ENCODE results near the gene RELL1.

The RELL1 gene

DNA sequence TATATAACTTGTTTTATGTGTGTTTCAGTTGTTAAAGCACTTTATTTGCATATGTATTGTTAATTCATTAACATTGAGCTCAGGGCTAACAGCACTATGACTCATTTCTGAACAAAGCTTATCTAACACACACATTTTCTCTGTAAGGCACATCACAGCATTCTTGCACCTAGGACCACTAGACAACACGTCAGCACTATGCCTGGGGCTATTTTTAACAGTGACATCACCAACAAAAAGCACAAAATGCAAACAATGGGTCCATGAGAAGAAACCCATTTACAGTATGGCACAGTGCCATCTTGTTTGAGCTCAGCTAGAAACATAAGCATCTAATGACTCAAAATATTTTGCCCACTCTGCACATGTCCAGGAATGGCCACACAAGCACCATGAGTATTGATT lies 124.4 kb downstream of the RELL1 start (continued):
- TF ChIP-seq, protein P1, sequence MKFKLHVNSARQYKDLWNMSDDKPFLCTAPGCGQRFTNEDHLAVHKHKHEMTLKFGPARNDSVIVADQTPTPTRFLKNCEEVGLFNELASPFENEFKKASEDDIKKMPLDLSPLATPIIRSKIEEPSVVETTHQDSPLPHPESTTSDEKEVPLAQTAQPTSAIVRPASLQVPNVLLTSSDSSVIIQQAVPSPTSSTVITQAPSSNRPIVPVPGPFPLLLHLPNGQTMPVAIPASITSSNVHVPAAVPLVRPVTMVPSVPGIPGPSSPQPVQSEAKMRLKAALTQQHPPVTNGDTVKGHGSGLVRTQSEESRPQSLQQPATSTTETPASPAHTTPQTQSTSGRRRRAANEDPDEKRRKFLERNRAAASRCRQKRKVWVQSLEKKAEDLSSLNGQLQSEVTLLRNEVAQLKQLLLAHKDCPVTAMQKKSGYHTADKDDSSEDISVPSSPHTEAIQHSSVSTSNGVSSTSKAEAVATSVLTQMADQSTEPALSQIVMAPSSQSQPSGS (tag by site-specific recombination; IDR thresholded peaks at IDR 0.05; ENCODE audit: low read depth) = peak; percentile 91
- TF ChIP-seq ZNF10 (tag by site-specific recombination; IDR thresholded peaks at IDR 0.05) = no peak
- peak; percentile 68; the same call in 1 of the 2 replicates for TF ChIP-seq ZNF184 (tag by site-specific recombination; IDR thresholded peaks at IDR 0.05)
- TF ChIP-seq, protein P2, sequence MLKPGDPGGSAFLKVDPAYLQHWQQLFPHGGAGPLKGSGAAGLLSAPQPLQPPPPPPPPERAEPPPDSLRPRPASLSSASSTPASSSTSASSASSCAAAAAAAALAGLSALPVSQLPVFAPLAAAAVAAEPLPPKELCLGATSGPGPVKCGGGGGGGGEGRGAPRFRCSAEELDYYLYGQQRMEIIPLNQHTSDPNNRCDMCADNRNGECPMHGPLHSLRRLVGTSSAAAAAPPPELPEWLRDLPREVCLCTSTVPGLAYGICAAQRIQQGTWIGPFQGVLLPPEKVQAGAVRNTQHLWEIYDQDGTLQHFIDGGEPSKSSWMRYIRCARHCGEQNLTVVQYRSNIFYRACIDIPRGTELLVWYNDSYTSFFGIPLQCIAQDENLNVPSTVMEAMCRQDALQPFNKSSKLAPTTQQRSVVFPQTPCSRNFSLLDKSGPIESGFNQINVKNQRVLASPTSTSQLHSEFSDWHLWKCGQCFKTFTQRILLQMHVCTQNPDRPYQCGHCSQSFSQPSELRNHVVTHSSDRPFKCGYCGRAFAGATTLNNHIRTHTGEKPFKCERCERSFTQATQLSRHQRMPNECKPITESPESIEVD (tag by site-specific recombination; IDR thresholded peaks at IDR 0.05) = peak; percentile 49; the same call in 1 of the 2 replicates
- peak; percentile 88 for TF ChIP-seq ZBTB21 (tag by site-specific recombination; IDR thresholded peaks at IDR 0.05)
- TF ChIP-seq SETDB1 (IDR thresholded peaks at IDR 0.05; ENCODE audit: insufficient read length, low read length) = no peak
- peak; percentile 56 for TF ChIP-seq ZNF335 (tag by site-specific recombination; conservative IDR thresholded peaks at IDR 0.05)
- no peak for TF ChIP-seq ZNF223 (tag by site-specific recombination; IDR thresholded peaks at IDR 0.05)
- no peak for TF ChIP-seq ZNF677 (tag by site-specific recombination; IDR thresholded peaks at IDR 0.05)

DNA sequence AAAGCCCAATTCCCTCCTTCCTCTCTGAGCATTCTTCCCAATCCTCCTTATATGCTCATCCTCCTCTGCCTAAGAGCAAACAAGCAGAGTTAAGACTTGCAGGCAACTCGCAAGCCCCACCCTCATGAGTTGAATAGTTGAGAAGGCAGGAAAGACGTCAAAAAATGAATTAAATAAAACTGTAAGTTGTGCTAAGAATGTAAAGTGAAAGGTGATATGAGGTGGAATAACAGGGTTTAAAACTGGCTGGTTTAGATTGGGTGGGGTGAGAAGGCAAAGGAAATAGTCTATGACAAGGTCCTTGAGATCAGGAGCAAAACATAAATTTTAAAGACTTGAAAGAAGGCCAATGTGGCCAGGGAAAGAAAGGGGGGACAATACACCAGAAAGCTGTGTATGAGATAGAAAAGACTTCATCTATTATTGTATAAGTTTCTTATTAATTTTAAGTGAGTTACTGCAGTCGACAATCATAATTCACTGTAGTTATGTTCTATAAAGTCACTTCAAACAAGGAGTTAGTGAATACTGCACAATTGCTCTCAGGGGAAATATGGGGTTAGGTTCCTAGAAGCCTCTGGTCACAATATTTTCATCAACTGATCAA lies 124.9 kb downstream of the RELL1 start:
- ChIA-PET POLR2A (no interaction called here), CTCF (no interaction called here)
- Histone ChIP-seq H3K36me3 (ENCODE audit: control insufficient read depth in 2 of 2, insufficient read depth in 1 of 2, low read length in 2 of 2) (no peaks in the 10 kb centered on the region), H3K4me3 (ENCODE audit: low read depth, low read length) (no peak overlapping the region), H3K9me3 (ENCODE audit: control insufficient read depth, insufficient read depth, low read depth, low read length) (no peaks in the 10 kb centered on the region), H3K4me1 (ENCODE audit: control insufficient read depth, insufficient read depth, low read length) (peaks cover 2% of the 10 kb centered on the region), H3K27ac (ENCODE audit: extremely low read depth, low read depth, low read length) (no peak overlapping the region)
- TF ChIP-seq FEZF1 (tag by site-specific recombination; IDR thresholded peaks at IDR 0.05) = no peak
- TF ChIP-seq REPIN1 (tag by site-specific recombination; IDR thresholded peaks at IDR 0.05; ENCODE audit: low read depth) = no peak
- no peak for TF ChIP-seq ZNF174 (tag by site-specific recombination; IDR thresholded peaks at IDR 0.05)
- TF ChIP-seq KLF16 (tag by site-specific recombination; IDR thresholded peaks at IDR 0.05) = no peak
- TF ChIP-seq ZNF423 (tag by site-specific recombination; IDR thresholded peaks at IDR 0.05) = no peak
- no peak for TF ChIP-seq ZSCAN23 (tag by site-specific recombination; IDR thresholded peaks at IDR 0.05)
- no peak for TF ChIP-seq ZNF24 (tag by site-specific recombination; IDR thresholded peaks at IDR 0.05)
- TF ChIP-seq, protein P3, sequence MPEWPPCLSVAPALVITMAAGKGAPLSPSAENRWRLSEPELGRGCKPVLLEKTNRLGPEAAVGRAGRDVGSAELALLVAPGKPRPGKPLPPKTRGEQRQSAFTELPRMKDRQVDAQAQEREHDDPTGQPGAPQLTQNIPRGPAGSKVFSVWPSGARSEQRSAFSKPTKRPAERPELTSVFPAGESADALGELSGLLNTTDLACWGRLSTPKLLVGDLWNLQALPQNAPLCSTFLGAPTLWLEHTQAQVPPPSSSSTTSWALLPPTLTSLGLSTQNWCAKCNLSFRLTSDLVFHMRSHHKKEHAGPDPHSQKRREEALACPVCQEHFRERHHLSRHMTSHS (tag by site-specific recombination; IDR thresholded peaks at IDR 0.05) = no peak
- TF ChIP-seq, protein P4, sequence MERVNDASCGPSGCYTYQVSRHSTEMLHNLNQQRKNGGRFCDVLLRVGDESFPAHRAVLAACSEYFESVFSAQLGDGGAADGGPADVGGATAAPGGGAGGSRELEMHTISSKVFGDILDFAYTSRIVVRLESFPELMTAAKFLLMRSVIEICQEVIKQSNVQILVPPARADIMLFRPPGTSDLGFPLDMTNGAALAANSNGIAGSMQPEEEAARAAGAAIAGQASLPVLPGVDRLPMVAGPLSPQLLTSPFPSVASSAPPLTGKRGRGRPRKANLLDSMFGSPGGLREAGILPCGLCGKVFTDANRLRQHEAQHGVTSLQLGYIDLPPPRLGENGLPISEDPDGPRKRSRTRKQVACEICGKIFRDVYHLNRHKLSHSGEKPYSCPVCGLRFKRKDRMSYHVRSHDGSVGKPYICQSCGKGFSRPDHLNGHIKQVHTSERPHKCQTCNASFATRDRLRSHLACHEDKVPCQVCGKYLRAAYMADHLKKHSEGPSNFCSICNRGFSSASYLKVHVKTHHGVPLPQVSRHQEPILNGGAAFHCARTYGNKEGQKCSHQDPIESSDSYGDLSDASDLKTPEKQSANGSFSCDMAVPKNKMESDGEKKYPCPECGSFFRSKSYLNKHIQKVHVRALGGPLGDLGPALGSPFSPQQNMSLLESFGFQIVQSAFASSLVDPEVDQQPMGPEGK (tag by site-specific recombination; IDR thresholded peaks at IDR 0.05) = no peak
- TF ChIP-seq KLF1 (tag by site-specific recombination; IDR thresholded peaks at IDR 0.05) = no peak
- TF ChIP-seq, protein P5, sequence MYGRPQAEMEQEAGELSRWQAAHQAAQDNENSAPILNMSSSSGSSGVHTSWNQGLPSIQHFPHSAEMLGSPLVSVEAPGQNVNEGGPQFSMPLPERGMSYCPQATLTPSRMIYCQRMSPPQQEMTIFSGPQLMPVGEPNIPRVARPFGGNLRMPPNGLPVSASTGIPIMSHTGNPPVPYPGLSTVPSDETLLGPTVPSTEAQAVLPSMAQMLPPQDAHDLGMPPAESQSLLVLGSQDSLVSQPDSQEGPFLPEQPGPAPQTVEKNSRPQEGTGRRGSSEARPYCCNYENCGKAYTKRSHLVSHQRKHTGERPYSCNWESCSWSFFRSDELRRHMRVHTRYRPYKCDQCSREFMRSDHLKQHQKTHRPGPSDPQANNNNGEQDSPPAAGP (tag by site-specific recombination; IDR thresholded peaks at IDR 0.05) = no peak
- TF ChIP-seq, protein P6, sequence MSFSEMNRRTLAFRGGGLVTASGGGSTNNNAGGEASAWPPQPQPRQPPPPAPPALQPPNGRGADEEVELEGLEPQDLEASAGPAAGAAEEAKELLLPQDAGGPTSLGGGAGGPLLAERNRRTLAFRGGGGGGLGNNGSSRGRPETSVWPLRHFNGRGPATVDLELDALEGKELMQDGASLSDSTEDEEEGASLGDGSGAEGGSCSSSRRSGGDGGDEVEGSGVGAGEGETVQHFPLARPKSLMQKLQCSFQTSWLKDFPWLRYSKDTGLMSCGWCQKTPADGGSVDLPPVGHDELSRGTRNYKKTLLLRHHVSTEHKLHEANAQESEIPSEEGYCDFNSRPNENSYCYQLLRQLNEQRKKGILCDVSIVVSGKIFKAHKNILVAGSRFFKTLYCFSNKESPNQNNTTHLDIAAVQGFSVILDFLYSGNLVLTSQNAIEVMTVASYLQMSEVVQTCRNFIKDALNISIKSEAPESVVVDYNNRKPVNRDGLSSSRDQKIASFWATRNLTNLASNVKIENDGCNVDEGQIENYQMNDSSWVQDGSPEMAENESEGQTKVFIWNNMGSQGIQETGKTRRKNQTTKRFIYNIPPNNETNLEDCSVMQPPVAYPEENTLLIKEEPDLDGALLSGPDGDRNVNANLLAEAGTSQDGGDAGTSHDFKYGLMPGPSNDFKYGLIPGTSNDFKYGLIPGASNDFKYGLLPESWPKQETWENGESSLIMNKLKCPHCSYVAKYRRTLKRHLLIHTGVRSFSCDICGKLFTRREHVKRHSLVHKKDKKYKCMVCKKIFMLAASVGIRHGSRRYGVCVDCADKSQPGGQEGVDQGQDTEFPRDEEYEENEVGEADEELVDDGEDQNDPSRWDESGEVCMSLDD (tag by site-specific recombination; IDR thresholded peaks at IDR 0.05) = no peak
- no peak for TF ChIP-seq PRDM1 (tag by site-specific recombination; IDR thresholded peaks at IDR 0.05)
- TF ChIP-seq KLF9 (tag by site-specific recombination; IDR thresholded peaks at IDR 0.05; ENCODE audit: low read depth) = no peak
- TF ChIP-seq ZEB2 (tag by site-specific recombination; IDR thresholded peaks at IDR 0.05) = no peak
- TF ChIP-seq ZNF571 (tag by site-specific recombination; IDR thresholded peaks at IDR 0.05) = no peak
- no peak for TF ChIP-seq ZNF585B (tag by site-specific recombination; IDR thresholded peaks at IDR 0.05)
- no peak for TF ChIP-seq ZNF837 (tag by site-specific recombination; IDR thresholded peaks at IDR 0.05)
- TF ChIP-seq ZBTB21 (tag by site-specific recombination; IDR thresholded peaks at IDR 0.05) = no peak
